Keratinocyte (primary cell): ENCODE measurements around the gene RYR2. TPM values are rescaled to one million over a fixed set of nuclear protein-coding genes. Genes with fewer than 3 reads are reported as not detected.

ENCODE experiments used
- DNase-seq: peaks from one replicate; pipeline ENCODE4 v3.0.0-alpha.2; 2011; ENCODE audit warnings: low read depth, missing footprints, low spot score
- FAIRE-seq: peaks from 2 replicates; lab custom pipeline; 2011; peaks lifted over from hg19 to GRCh38; lab: Jason Lieb, UNC
- H2AFZ ChIP-seq: 2 replicates; pipeline ENCODE4 v1.6.0; 2012; ENCODE audit warnings: low read length, control low read depth, inconsistent platforms; ENCODE audit not compliant: control insufficient read depth
- H3K27ac ChIP-seq: 2 replicates; pipeline ENCODE4 v1.5.1; 2011; ENCODE audit warnings: low read length; ENCODE audit not compliant: control insufficient read depth, insufficient read depth
- H3K27me3 ChIP-seq: 3 replicates; pipeline ENCODE4 v1.6.0; 2011; ENCODE audit warnings: low read length; ENCODE audit not compliant: control insufficient read depth, insufficient read depth; ENCODE audit errors: extremely low read depth
- H3K36me3 ChIP-seq, 2 experiments: 2 replicates in 1 of 2; 3 replicates in 1 of 2; pipeline ENCODE4 v1.5.1; 2011; ENCODE audit warnings: low read length in 2 of 2, mild to moderate bottlenecking in 1 of 2; ENCODE audit not compliant: control insufficient read depth in 2 of 2, insufficient read depth in 2 of 2; ENCODE audit errors: extremely low read depth in 1 of 2
- H3K4me1 ChIP-seq: 3 replicates; pipeline ENCODE4 v1.5.1; 2011; ENCODE audit warnings: low read length; ENCODE audit not compliant: control insufficient read depth, insufficient read depth; ENCODE audit errors: extremely low read depth
- H3K4me2 ChIP-seq: 3 replicates; pipeline ENCODE4 v1.6.0; 2011; ENCODE audit warnings: low read depth, low read length; ENCODE audit not compliant: control insufficient read depth, insufficient read depth; ENCODE audit errors: extremely low read depth
- H3K4me3 ChIP-seq, 3 experiments: fragments of 200-600 bp in 1 of 3; sonication (generic) in 1 of 3; 2 replicates in 2 of 3; 3 replicates in 1 of 3; pipeline ENCODE4 v1.5.1; 2011 to 2016; ENCODE audit warnings: low read length in 3 of 3, mild to moderate bottlenecking in 3 of 3, control low read depth in 2 of 3, inconsistent platforms in 1 of 3, low read depth in 1 of 3, mixed read lengths in 1 of 3, mixed run types in 1 of 3, moderate library complexity in 1 of 3; ENCODE audit not compliant: control insufficient read depth in 2 of 3, insufficient read depth in 2 of 3; ENCODE audit errors: extremely low read depth in 1 of 3
- H3K79me2 ChIP-seq: 2 replicates; pipeline ENCODE4 v1.6.0; 2012; ENCODE audit warnings: low read length; ENCODE audit not compliant: control insufficient read depth, insufficient read depth
- H3K9ac ChIP-seq: 3 replicates; pipeline ENCODE4 v1.6.0; 2011; ENCODE audit warnings: low read length; ENCODE audit not compliant: control insufficient read depth, insufficient read depth; ENCODE audit errors: extremely low read depth
- H3K9me1 ChIP-seq: 3 replicates; pipeline ENCODE4 v1.6.0; 2011; ENCODE audit warnings: low read length; ENCODE audit not compliant: control insufficient read depth, insufficient read depth; ENCODE audit errors: extremely low read depth
- H3K9me3 ChIP-seq: 2 replicates; pipeline ENCODE4 v1.5.1; 2012; ENCODE audit warnings: low read depth, low read length; ENCODE audit not compliant: control insufficient read depth
- H4K20me1 ChIP-seq: 3 replicates; pipeline ENCODE4 v1.6.0; 2011; ENCODE audit warnings: low read length; ENCODE audit not compliant: control insufficient read depth, insufficient read depth; ENCODE audit errors: extremely low read depth
- EZH2 ChIP-seq: IDR thresholded peaks from one replicate; pipeline ENCODE4 v1.6.1; 2012; ENCODE audit warnings: inconsistent platforms, mild to moderate bottlenecking, low read length, moderate library complexity
- dilution Hi-C: fragments of 300-500 bp; cut with MboI; formaldehyde crosslinking; loops from one replicate; pipeline ENCODE4 v1.7.0; 2020; ENCODE audit warnings: low sequenced_read_pairs; ENCODE audit not compliant: extremely low pct_ligation_motif_present
- polyA plus RNA-seq, 5 experiments: library from polyadenylated mRNA; depleted of rRNA in 3 of 5; stranded (reverse) in 3 of 5; stranded (forward) in 1 of 5; unstranded in 1 of 5; fragments of >200 nt; gene quantifications; 1 replicate in 1 of 5; 2 replicates in 3 of 5; 3 replicates in 1 of 5; pipeline versions ENCODE4 v1.2.1 to v1.2.3, GENCODE V29; 2011 to 2012; ENCODE audit warnings: missing spikeins in 2 of 5, low read depth in 1 of 5, low replicate concordance in 1 of 5
- TF ChIP-seq, protein P1 (sequence below), 3 experiments: IDR thresholded peaks in 1 of 3; conservative IDR thresholded peaks in 1 of 3; optimal IDR thresholded peaks in 1 of 3; 2 replicates in 2 of 3; 3 replicates in 1 of 3; pipeline versions ENCODE3 to v1.5.1; 2011; ENCODE audit warnings: low read length in 3 of 3, mild to moderate bottlenecking in 3 of 3, moderate library complexity in 2 of 3, control low read depth in 1 of 3, inconsistent platforms in 1 of 3; ENCODE audit not compliant: insufficient read depth in 2 of 3; ENCODE audit errors: extremely low read depth in 1 of 3

RYR2 gene
- polyA plus RNA-seq, 1 donor (not counting 4 experiments of a cell fraction or from before 2014, with no cell fraction given), result 0.05 TPM

DNA sequence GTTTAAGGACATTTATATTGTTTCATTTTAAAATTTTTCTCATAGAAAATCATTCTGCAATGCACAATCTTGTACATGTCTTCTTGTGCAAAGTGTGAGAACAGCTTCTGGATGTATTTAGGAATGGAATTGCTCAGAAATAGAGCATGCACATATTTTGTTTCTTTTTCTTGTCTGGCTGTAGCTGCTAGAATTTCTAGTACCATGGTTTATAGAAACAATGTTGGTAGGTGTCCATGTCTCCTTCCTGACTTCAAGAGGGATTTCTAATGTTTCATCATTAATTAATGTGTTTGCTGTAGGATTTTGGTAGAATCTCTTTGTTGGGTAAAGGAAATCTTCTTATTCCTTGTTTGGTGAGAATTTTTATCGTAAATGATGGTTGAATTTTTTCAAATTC, 99.0 kb downstream of the RYR2 start:
- Histone ChIP-seq H3K79me2 (no peaks in the 10 kb centered on the region), H3K36me3 (no peaks in the 10 kb centered on the region), H3K9me3 (no peaks in the 10 kb centered on the region), H2AFZ (no peak overlapping the region), H3K4me1 (no peaks in the 10 kb centered on the region), H3K9me1 (no peaks in the 10 kb centered on the region), H3K4me3 (no peak overlapping the region), H4K20me1 (no peaks in the 10 kb centered on the region), H3K9ac (no peak overlapping the region), H3K27ac (no peak overlapping the region), H3K27me3 (no peaks in the 10 kb centered on the region), H3K4me2 (no peak overlapping the region)
- dilution Hi-C loops, result no loop called here
- TF ChIP-seq, protein P1, sequence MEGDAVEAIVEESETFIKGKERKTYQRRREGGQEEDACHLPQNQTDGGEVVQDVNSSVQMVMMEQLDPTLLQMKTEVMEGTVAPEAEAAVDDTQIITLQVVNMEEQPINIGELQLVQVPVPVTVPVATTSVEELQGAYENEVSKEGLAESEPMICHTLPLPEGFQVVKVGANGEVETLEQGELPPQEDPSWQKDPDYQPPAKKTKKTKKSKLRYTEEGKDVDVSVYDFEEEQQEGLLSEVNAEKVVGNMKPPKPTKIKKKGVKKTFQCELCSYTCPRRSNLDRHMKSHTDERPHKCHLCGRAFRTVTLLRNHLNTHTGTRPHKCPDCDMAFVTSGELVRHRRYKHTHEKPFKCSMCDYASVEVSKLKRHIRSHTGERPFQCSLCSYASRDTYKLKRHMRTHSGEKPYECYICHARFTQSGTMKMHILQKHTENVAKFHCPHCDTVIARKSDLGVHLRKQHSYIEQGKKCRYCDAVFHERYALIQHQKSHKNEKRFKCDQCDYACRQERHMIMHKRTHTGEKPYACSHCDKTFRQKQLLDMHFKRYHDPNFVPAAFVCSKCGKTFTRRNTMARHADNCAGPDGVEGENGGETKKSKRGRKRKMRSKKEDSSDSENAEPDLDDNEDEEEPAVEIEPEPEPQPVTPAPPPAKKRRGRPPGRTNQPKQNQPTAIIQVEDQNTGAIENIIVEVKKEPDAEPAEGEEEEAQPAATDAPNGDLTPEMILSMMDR (optimal IDR thresholded peaks at IDR 0.05 in 1 of 3, IDR thresholded peaks at IDR 0.05 in 1 of 3, conservative IDR thresholded peaks at IDR 0.05 in 1 of 3; ENCODE audit: extremely low read depth in 1 of 3, insufficient read depth in 2 of 3, low read length in 3 of 3), result no peak
- TF ChIP-seq EZH2, result no peak
- FAIRE-seq (no peak), DNase-seq (no peak)

- Histone ChIP-seq H3K4me2 (no peak overlapping the region), H3K36me3 (no peaks in the 10 kb centered on the region), H3K27me3 (no peaks in the 10 kb centered on the region), H3K4me1 (no peaks in the 10 kb centered on the region), H3K9me1 (no peaks in the 10 kb centered on the region), H2AFZ (no peak overlapping the region), H3K9ac (no peak overlapping the region), H3K79me2 (no peaks in the 10 kb centered on the region), H3K27ac (no peak overlapping the region), H4K20me1 (no peaks in the 10 kb centered on the region), H3K4me3 (no peak overlapping the region), H3K9me3 (no peaks in the 10 kb centered on the region)
- TF ChIP-seq, protein P1 (optimal IDR thresholded peaks at IDR 0.05 in 1 of 3, IDR thresholded peaks at IDR 0.05 in 1 of 3, conservative IDR thresholded peaks at IDR 0.05 in 1 of 3; ENCODE audit: extremely low read depth in 1 of 3, insufficient read depth in 2 of 3, low read length in 3 of 3), result no peak
- TF ChIP-seq EZH2, result no peak
- no peak for FAIRE-seq
- DNase-seq, result no peak
- dilution Hi-C loops, result no loop called here
These were observed 99.5 kb downstream of the RYR2 start for GRCh38 chr1:237141502-237141901.
